ENCODE results near the gene CYTL1. TPM values are rescaled to one million over a fixed set of nuclear protein-coding genes. Genes with fewer than 3 reads are reported as not detected.

Gene CYTL1
- total RNA-seq, 2 donors from 2014 or later, result 0.81 to 1.2 TPM

GRCh38 chr4:5037553-5038551, 18.6 kb upstream of the CYTL1 start:
- intact Hi-C loops (cut with DNase I), result loop anchor here in 1 of 2 donors (2.0 kb wide), 1 partner anchor 715 kb away; no protein-coding TSS in a partner anchor
- no peak for DNase-seq (ENCODE audit: low spot score)

GRCh38 chr4:5036239-5036638, 17.0 kb upstream of the CYTL1 start:
- intact Hi-C loops (cut with DNase I), result no loop called here
- no peak for DNase-seq (ENCODE audit: low spot score)

GRCh38 chr4:5034206-5034605, 14.9 kb upstream of the CYTL1 start:
- DNase-seq (ENCODE audit: low spot score), result no peak
- intact Hi-C loops (cut with DNase I), result no loop called here

- no peak for DNase-seq (ENCODE audit: low spot score)
- intact Hi-C loops (cut with DNase I), result no loop called here
These were observed 14.1 kb upstream of the CYTL1 start for GRCh38 chr4:5033281-5033841.

GRCh38 chr4:5032813-5033212, 13.6 kb upstream of the CYTL1 start:
- no peak for DNase-seq (ENCODE audit: low spot score)
- intact Hi-C loops (cut with DNase I), result no loop called here

- intact Hi-C loops (cut with DNase I), result no loop called here
- no peak for DNase-seq (ENCODE audit: low spot score)
These were observed 11.7 kb upstream of the CYTL1 start for GRCh38 chr4:5030927-5031326.

- intact Hi-C loops (cut with DNase I), result no loop called here
- no peak for DNase-seq (ENCODE audit: low spot score)
These were observed 11.0 kb upstream of the CYTL1 start for GRCh38 chr4:5030221-5030620.

GRCh38 chr4:5029447-5029846, 10.2 kb upstream of the CYTL1 start:
- DNase-seq (ENCODE audit: low spot score), result no peak
- intact Hi-C loops (cut with DNase I), result no loop called here

GRCh38 chr4:5028480-5028879, 9.2 kb upstream of the CYTL1 start:
- intact Hi-C loops (cut with DNase I), result no loop called here
- no peak for DNase-seq (ENCODE audit: low spot score)

- DNase-seq (ENCODE audit: low spot score), result no peak
- intact Hi-C loops (cut with DNase I), result no loop called here
These were observed 8.1 kb upstream of the CYTL1 start for GRCh38 chr4:5027346-5027745.

- no peak for DNase-seq (ENCODE audit: low spot score)
- intact Hi-C loops (cut with DNase I), result no loop called here
These were observed 7.1 kb upstream of the CYTL1 start for GRCh38 chr4:5026371-5026770.

GRCh38 chr4:5024673-5025072, 5.4 kb upstream of the CYTL1 start:
- no peak for DNase-seq (ENCODE audit: low spot score)
- intact Hi-C loops (cut with DNase I), result no loop called here

- DNase-seq (ENCODE audit: low spot score), result no peak
- intact Hi-C loops (cut with DNase I), result no loop called here
These were observed 2.3 kb upstream of the CYTL1 start for GRCh38 chr4:5021546-5021945.

GRCh38 chr4:5020341-5020740, 1.1 kb upstream of the CYTL1 start:
- intact Hi-C loops (cut with DNase I), result no loop called here

GRCh38 chr4:5019796-5020195, 538 bp upstream of the CYTL1 start:
- intact Hi-C loops (cut with DNase I), result no loop called here
- DNase-seq (ENCODE audit: low spot score), result no peak

More at GRCh38 chr4:5020341-5020740, 1.1 kb upstream of the CYTL1 start:
- no peak for DNase-seq (ENCODE audit: low spot score)

GRCh38 chr4:5018603-5019002, 655 bp downstream of the CYTL1 start:
- intact Hi-C loops (cut with DNase I), result no loop called here
- no peak for DNase-seq (ENCODE audit: low spot score)

GRCh38 chr4:5018096-5018495, 1.2 kb downstream of the CYTL1 start:
- intact Hi-C loops (cut with DNase I), result no loop called here
- DNase-seq (ENCODE audit: low spot score), result no peak

- DNase-seq (ENCODE audit: low spot score), result no peak
- intact Hi-C loops (cut with DNase I), result no loop called here
These were observed 5.1 kb downstream of the CYTL1 start for GRCh38 chr4:5014007-5014682.

GRCh38 chr4:5012958-5013357, 6.3 kb downstream of the CYTL1 start:
- intact Hi-C loops (cut with DNase I), result no loop called here
- DNase-seq (ENCODE audit: low spot score), result no peak

- no peak for DNase-seq (ENCODE audit: low spot score)
- intact Hi-C loops (cut with DNase I), result no loop called here
These were observed 6.9 kb downstream of the CYTL1 start for GRCh38 chr4:5012244-5012898.

Measured in posterior vena cava (tissue), 2 donors.